K562 (cell line): ENCODE measurements around the gene NGRN. TPM values are rescaled to one million over a fixed set of nuclear protein-coding genes. Genes with fewer than 3 reads are reported as not detected.

Experiments used
- ATF2 ChIP-seq: sonication (generic); formaldehyde crosslinking; IDR thresholded peaks from 2 replicates; pipeline ENCODE4 v1.8.1; 2022; ENCODE audit warnings: missing genetic modification reagents
- EP300 ChIP-seq: IDR thresholded peaks from 2 replicates; pipeline ENCODE4 v1.6.1; 2012; ENCODE audit warnings: low read length, improper control_type of control experiment
- MGA ChIP-seq: fragments of 450-650 bp; IDR thresholded peaks from 2 replicates; pipeline ENCODE4 v1.6.1; 2016; ENCODE audit warnings: mild to moderate bottlenecking, moderate library complexity
- SOX6 ChIP-seq: fragments of 450-650 bp; IDR thresholded peaks from 2 replicates; pipeline ENCODE4 v1.6.1; 2014; ENCODE audit warnings: mild to moderate bottlenecking
- SREBF2 ChIP-seq: sonication (generic); formaldehyde crosslinking; IDR thresholded peaks from 2 replicates; pipeline ENCODE4 v1.4.0; 2020; ENCODE audit warnings: mild to moderate bottlenecking, missing genetic modification reagents
- TAF9B ChIP-seq: fragments of 450-650 bp; IDR thresholded peaks from 2 replicates; pipeline ENCODE4 v1.6.1; 2018; ENCODE audit warnings: mild to moderate bottlenecking; ENCODE audit not compliant: partially characterized antibody
- XRCC5 ChIP-seq: fragments of 200-400 bp; formaldehyde crosslinking; IDR thresholded peaks from 2 replicates; pipeline ENCODE4 v1.6.1; 2017; ENCODE audit warnings: low read depth, mild to moderate bottlenecking, low read length
- ZBTB49 ChIP-seq: sonication (generic); formaldehyde crosslinking; IDR thresholded peaks from 2 replicates; pipeline ENCODE4 v1.8.0; 2022; ENCODE audit warnings: missing genetic modification reagents, mild to moderate bottlenecking, borderline replicate concordance
- ZFP36 ChIP-seq: fragments of 150-350 bp; IDR thresholded peaks from 2 replicates; pipeline ENCODE4 v1.6.1; 2018; ENCODE audit warnings: low read length, low read depth; ENCODE audit not compliant: partially characterized antibody
- ZNF398 ChIP-seq: fragments of 250-450 bp; sonication (Bioruptor Pico); IDR thresholded peaks from 2 replicates; pipeline ENCODE4 v1.8.0; 2021; ENCODE audit warnings: moderate library complexity, mild to moderate bottlenecking, inconsistent platforms
- polyA plus RNA-seq, 8 experiments: library from polyadenylated mRNA; depleted of rRNA in 4 of 8; stranded (reverse) in 5 of 8; unstranded in 3 of 8; fragments of >200 nt; fragmentation: Nextera tagmentation in 2 of 8; fragmentation: Illumina TruSeq in 1 of 8; extraction: Ambion mirVana in 2 of 8; extraction: Trizol in 1 of 8; gene quantifications; 2 replicates each; pipeline versions ENCODE4 v1.2.1 to v1.2.3, GENCODE V29; 2011 to 2014; ENCODE audit warnings: inconsistent platforms in 1 of 8, missing spikeins in 1 of 8
- total RNA-seq, 7 experiments: library from RNA; depleted of rRNA in 6 of 7; stranded (reverse); fragments of >200 nt in 6 of 7; fragmentation: Illumina TruSeq in 2 of 7; extraction: Trizol in 2 of 7; gene quantifications; 2 replicates each; pipeline versions ENCODE4 v1.2.1 to v1.2.3, GENCODE V29; 2011 to 2021; ENCODE audit warnings: low replicate concordance in 1 of 7

Gene NGRN
- total and polyA plus RNA-seq, 9 of the 15 experiments (the other 6 are each of a cell fraction or from before 2014, with no cell fraction given), result 14.0 to 73.4 (median 60.0) TPM

- TF ChIP-seq ZBTB49 (CRISPR knock-in tag) (no peak), ATF2 (no peak), SREBF2 (CRISPR knock-in tag) (no peak), MGA (no peak), ZNF398 (CRISPR knock-in tag) (no peak), SOX6 (no peak), XRCC5 (no peak), ZFP36 (no peak), EP300 (no peak), TAF9B (no peak)
Measured at GRCh38 chr15:90240856-90241255, 24.6 kb upstream of the NGRN start (continued).
